Nasal cavity respiratory epithelium epithelial cell of viscerocranial mucosa (primary cell): ENCODE measurements around the gene TXNL4A. TPM values are rescaled to one million over a fixed set of nuclear protein-coding genes. Genes with fewer than 3 reads are reported as not detected.

Experiments
- total RNA-seq: library from RNA; depleted of rRNA; stranded (reverse); fragments of >200 nt; gene quantifications from 2 replicates; pipeline ENCODE4 v1.2.3, GENCODE V29; 2014

The TXNL4A gene
- total RNA-seq, result 34.9 and 39.7 TPM in 2 replicates

GRCh38 chr18:79988451-79989194 is at the start of gene TXNL4A:
Gene TXNL4A (minus strand): TSS chr18:79988563. CDS start chr18:79988392, 171 bp downstream.

GRCh38 chr18:80034068-80034851 is 45.9 kb upstream of the TXNL4A start, which contains the start of gene RBFA:
Gene RBFA (plus strand): TSS chr18:80034434. CDS start chr18:80034496, 62 bp downstream.

GRCh38 chr18:79964330-79965118 is 23.8 kb downstream of the TXNL4A start, which contains the start of gene HSBP1L1:
Gene HSBP1L1 (plus strand): TSS chr18:79964643. CDS start chr18:79964736, 93 bp downstream.

GRCh38 chr18:79951545-79952455 is 36.6 kb downstream of the TXNL4A start, which contains the start of gene SLC66A2:
Gene SLC66A2 (minus strand): TSS chr18:79951653. CDS start chr18:79950926, 727 bp downstream.

Other genes starting within 250 kb of the TXNL4A start
- gene KCNG2, start 190.6 kb downstream of the TXNL4A start, total RNA-seq, result not detected in 2 replicates
- gene SLC66A2, start 36.9 kb downstream of the TXNL4A start, total RNA-seq, result 42.0 and 45.9 TPM in 2 replicates
- 19.7 and 24.9 TPM in 2 replicates for gene HSBP1L1, start 23.9 kb downstream of the TXNL4A start, total RNA-seq
- 23.3 and 40.3 TPM in 2 replicates for gene RBFA, start 45.9 kb upstream of the TXNL4A start, total RNA-seq
- 27.3 and 30.1 TPM in 2 replicates for gene ADNP2, start 120.7 kb upstream of the TXNL4A start, total RNA-seq